ENCODE measurements around the gene TMEM161B.
A peak's percentile ranks its signal among the peaks of the same experiment; 100 is the strongest.
"Not testable (repeated sequence)": the region's sequence is repeated elsewhere in the genome, so short reads cannot be mapped to it uniquely, and the experiment has no call there.

TMEM161B gene

DNA sequence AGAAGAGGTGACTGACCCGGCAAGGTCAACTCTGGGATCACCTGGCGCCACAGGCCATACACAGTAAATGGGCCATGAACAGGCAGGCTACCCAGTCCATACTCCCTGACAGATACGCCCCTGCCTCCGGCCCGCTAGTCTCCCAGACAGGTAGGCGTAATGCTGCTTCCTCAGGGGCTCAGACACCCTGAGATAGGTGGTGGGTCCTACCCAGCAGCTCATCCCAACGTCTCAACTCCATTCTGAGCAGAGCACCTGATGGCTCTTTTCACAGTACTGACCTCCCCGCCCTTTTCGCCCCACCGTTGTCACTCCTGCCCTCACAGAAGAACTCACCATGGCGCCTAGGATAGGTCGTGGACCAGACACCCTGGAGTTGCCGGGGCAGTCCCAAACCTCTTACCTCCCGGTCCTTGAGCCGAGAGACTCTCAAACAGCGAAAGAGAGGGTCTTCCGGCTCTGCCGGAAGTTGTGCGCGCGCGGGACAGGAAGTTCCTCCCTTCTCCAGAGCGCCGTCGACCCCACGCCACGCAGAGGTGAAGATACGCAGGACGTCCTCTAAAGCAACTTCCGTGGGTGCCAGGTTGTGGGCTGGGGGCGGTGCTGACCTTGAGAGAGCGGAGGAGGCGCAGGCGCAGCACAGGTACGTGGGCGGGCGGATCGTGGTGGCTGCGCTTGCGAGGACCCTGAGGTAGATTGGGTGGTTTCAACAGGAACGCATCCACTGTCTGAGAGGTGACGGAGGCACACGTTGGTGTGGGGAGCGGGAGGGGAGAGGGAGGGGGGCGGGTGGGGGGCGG lies at the start of gene TMEM161B:
Gene TMEM161B, minus strand, starts transcription at position 461 of the 800 bp plus-strand sequence. Its CDS starts 122 bp downstream, at position 339.
- peak; percentile 83 for DNase-seq (ENCODE audit: low spot score)

DNA sequence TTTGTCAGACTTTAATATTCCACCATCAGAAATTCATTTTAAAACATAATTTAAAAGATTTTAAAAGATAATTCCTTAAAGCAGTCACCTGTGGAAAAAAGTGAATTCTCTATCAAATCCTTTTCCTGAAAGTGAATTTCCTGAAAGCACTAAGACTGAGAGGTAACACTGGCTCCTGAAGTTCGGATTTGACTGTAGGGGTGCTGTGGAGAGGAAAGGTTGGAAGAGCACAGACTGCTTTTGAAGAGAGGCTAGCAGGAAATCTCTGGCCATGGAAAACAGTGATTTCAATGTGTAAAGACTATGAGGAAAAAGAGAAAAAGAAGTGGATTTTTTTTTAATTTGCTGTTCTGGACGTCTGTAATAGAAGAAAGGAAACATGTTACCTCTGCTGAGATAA lies 35.7 kb upstream of the TMEM161B start:
- peak; percentile 46 for DNase-seq (ENCODE audit: low spot score)

DNA sequence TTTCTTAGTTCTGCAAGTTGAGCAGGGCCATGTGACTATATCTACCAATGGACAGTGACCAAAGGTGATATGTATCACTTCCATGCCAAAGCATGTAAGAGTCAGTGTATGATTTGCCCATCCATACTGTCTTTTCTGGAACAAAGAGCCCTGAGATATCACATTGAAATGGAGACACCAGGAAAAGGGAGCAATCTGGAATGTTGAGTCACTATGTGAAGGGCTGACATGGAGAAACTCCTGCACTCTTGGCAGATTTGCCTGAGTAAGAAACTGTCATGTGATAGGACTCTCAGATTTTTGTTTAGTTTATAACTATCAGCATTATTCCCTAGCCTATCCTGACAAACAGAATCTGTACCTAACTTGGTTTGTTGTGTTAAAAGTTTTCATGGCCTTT lies 29.8 kb upstream of the TMEM161B start:
- no peak for DNase-seq (ENCODE audit: low spot score)

DNA sequence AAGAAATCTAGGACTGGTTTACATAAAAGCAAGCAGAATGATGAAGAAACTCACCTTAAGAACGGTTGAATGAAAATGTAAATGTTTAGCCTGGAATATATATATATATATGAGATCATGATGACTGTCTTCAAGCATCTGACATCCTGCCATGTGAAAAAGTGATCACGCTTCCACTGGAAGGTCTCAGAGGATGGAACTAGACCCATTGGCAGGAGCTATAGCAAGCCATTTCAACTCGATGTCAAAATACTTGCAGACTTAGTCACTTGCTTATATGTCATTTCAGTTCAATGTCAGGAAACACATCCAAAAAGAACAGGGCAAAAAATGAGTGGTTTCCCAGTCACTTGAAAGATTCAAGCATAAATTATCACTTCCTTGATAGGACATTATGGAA lies 22.2 kb upstream of the TMEM161B start:
- DNase-seq (ENCODE audit: low spot score): no peak

DNA sequence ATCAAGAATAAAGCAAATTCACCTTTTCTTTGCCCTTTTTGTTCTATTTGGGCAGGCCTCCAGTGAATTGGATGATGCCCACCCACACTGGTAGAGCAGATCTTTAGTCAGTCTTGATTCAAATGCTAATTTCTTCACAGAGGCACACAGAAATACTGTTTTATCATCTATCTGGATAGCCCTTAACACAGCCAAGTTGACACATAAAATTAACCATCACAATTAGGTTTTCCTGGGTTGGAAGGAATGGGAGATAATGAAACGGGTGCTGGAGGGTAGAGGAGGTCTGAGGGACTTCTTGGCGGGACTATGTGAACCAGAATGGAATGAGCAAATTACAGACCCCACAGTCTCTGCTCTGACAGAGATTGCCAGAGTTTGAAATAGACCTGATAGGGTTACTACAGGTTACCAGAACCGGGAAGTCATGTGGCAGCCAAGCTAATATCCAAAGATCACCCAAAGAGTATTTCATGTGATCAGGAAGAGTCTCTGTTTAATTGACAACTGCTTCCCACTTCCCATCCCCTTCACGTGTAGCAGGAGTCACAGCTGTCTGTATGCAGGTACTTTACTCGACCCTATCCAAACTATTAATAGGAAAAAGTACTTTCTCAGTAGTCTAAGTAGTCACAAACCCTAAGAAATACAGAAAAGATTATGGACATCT lies 20.0 kb upstream of the TMEM161B start:
- no peak for DNase-seq (ENCODE audit: low spot score)

DNA sequence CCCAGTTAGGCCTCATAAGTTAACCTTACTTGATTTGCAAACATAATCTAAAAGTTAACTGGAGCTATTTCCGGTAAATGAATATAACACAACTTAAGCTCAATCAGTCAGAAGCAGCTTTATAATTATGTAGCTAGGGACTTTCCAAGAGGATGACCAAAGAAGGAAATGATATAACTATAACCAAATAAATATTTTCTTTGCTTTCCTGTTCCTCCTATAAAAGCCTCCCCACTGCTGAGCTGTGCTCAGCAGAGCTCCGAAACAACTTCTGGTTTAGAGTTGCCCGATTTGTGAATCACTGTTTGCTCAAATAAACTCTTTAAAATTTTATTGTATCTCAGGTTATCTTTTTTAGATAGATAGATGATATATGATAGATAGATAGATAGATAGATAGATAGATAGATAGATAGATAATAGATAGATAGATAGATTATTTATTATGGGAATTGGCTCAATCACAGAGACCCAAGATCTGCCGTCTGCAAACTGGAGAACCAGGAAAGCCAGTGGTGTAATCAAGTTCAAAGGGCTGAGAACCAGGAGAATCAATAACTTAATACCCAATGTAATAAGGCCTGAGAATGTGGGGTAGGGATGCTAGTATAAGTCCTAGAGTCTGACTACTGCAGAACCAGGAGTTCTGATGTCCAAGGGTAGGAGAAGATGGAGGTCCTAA lies 19.3 kb upstream of the TMEM161B start:
- DNase-seq (ENCODE audit: low spot score): no peak

DNA sequence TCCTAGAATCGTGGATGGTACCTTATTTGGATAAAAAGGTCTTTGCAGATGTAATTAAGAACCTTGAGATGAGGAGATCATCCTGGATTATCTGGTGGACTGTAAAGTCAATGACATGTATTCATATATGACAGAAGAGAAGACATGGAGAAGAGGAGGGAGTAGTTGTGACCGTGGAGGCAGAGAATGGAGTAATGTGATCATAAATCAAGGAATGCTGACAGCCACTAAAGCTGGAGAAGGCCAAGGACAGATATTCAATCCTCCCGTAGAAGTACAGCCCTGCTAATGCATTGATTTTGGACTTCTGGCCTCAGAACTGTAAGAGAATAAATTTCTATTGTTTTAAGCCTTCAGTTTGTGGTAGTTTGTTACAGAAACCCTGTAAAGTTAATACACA lies 18.7 kb upstream of the TMEM161B start:
- no peak for DNase-seq (ENCODE audit: low spot score)

DNA sequence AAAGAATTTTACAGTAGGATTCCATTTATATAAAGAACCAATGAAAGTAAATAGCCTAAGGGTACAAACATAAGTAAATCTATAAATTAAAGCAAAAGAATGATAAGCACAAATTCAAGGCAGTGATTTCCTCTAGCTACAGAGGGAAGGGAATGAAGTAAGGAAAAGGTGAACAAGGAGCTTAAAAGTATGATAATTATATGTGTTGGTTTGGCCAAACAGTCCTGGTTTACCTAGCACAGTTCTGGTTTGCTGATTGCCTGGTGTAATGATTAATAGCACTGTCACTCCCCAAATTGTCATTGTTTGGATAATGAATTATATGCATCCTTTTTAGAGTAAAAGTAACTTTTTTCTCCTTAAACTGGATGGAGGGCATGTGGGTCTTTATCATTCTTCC lies 15.0 kb upstream of the TMEM161B start:
- no peak for DNase-seq (ENCODE audit: low spot score)

DNA sequence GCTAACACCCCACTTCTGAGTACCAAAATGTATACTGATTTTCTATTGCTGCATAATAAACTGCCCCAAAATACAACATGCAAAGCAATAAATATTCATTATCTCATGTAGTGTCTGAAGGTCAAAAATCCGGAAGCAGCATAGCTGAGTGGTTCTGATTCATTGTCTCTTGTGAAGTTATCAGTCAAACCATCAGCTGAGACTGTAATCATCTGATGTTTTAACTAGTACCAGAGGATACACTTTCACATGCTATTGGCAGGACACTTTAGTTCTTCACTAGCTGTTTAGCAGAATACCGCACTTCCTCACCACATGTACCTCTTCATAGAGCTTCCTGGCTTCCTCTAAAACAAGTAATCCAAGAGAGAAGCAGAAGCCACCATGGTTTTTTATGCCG lies 12.7 kb upstream of the TMEM161B start:
- DNase-seq (ENCODE audit: low spot score): no peak

DNA sequence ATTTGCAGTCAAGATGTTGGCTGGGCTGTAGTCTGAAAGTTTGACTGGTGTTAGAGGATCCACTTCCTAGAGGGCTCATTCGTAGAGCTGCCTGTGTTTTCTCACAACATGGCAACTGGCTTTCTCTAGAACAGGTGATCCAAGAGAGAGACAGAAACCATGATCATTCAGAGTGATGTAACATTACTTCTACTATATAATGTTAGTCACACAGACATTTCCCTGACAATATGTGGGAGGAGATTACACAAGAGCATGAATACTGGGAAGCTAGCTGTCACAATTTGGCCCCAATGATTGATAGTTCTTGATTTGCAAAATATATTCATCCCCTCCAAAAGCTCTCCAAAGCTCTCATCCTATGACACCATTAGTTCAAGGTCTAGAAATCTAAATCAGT lies 10.9 kb upstream of the TMEM161B start:
- DNase-seq (ENCODE audit: low spot score): no peak

DNA sequence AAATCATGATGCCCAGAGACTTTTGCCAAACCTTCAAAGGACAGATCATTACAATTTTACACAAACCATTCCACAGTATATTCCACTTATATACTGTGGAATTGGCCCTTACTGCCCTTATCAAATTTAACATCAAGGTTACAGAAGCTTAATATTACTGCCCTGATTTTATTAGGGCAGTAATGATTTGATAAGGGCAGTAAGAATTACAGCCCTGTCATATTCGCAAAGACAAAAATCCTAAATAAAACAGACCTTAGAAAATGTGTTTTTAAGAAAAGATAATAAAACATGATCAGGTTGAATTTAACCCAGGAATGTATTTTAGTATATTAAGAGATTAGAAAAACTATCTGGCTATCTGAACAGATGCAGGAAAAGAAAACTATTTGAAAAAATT lies 7.7 kb upstream of the TMEM161B start:
- no peak for DNase-seq (ENCODE audit: low spot score)

DNA sequence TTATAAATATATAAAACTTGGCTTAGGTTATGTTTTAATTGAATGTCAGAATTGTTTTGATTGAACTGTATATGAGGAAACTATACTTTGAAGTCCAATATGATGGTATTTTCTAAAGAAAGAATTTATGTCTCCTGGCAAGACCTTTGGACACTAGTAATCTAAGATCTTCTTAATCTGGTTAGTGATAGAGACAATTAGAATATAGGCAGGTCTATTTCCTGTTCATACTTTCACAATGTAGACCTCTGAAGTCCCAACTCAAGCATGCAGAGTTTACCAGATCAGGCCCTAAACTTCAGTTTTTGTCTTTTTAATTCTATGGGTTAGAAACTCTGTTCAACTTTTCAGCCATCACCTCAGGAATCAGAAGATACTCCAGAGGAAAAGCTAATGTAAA lies 6.9 kb upstream of the TMEM161B start:
- DNase-seq (ENCODE audit: low spot score): no peak

DNA sequence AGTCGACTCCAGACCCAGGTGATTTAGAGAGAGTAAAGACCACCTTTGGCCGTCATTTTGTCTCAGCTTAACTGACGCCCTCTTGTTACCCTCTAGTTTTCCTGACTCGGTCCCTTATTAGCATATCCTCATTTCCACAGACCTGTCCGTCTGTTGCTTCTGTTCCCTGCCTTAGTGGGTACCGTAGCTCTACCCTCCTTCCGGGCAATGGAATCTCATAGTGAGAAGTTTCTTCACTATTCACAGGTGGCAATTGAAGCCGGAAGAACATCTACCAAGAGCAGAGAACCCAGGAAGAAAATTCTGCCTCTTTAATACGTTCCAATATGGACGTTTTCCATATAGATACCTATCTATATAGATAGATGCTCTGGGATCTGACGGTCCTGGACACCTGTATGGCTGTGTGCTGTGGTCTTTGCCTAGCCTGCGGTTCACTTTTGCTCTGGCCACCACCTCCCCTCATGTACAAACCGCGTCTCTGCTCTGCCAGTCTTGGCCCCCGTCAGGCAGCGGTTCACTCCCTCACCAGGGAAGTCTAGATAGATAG lies 652 bp upstream of the TMEM161B start:
- no peak for DNase-seq (ENCODE audit: low spot score)

DNA sequence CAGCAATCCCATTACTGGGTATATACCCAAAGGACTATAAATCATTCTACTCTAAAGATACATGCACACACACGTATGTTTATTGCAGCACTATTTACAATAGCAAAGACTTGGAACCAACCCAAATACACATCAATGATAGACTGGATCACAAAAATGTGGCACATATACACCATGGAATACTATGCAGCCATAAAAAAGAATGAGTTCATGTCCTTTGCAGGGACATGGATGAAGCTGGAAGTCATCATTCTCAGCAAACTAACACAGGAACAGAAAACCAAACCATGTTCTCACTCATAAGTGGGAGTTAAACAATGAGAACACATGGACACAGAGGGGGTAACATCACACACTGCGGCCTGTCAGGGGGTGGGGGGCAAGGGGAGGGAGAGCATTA lies 4.1 kb downstream of the TMEM161B start:
- DNase-seq (ENCODE audit: low spot score): not testable (repeated sequence)

DNA sequence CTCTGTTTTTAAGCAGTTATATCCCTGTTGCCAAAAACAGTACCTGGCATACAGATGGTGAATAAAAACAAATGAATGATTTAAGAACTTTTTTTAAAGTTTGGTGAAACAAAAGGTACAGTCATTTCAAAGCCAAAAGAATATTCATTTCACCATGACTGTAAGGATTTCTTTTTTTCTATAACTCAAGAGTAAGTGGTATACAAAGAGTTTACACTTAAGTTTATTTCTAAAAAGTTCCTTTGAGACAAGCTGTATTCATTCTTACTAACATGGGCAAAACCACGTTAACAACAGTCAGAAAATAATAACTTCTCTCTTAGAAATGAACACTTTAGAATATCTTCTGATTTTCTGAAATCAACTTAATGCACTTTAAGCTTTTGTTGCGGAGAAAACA lies 5.3 kb downstream of the TMEM161B start:
- DNase-seq (ENCODE audit: low spot score): no peak

DNA sequence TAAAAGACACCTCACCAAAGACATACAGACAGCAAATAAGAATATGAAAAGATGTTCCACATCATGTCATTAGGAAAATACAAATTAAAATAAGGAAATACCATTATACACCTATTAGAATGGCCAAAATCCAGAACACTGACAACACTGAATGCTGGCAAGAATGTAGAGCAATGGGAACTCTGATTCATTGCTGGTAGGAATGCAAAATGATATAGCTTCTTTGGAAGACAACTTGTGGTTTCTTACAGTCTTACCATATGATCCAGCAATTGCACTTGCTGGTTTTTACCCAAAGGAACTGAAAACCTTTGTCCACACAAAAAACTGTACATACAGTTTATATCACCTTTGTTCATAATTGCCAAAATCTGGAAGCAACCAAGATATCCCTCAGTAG lies 6.5 kb downstream of the TMEM161B start:
- DNase-seq (ENCODE audit: low spot score): no peak

DNA sequence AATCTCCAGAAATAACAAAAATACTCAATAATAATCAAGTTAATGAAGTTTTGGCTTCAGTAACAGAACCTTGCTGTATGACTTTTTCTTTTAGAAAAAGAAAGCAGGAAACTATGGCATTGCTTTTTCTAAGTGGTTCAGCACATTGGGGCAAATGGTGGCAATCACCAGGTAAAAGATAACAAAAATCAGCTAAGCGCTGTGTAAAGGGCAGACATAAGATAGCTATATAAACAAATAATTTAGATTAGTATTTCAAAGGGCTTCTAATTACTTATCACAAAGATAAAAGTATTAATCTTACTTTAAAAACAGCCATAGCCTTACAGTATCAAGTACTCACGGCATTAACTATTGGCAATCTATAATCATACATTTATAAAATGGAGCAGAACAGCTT lies 10.0 kb downstream of the TMEM161B start:
- no peak for DNase-seq (ENCODE audit: low spot score)

DNA sequence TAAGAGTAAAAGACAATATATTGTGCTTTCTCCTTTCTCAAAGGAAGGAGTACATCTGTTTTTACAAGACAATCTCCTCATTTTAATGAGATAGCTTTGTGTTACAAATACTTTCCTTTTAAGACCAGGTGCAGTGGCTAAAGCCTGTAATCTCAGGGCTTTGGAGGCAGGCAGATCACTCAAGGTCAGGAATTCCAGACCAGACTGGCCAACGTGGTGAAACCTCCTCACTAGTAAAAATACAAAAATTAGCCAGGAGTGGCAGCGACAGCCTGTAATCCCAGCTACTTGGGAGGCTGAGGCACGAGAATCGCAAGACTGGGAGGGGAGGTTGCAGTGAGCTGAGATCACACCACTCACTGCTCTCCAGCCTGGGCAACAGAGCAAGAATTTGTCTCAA lies 11.8 kb downstream of the TMEM161B start:
- peak; percentile 4 for DNase-seq (ENCODE audit: low spot score)

DNA sequence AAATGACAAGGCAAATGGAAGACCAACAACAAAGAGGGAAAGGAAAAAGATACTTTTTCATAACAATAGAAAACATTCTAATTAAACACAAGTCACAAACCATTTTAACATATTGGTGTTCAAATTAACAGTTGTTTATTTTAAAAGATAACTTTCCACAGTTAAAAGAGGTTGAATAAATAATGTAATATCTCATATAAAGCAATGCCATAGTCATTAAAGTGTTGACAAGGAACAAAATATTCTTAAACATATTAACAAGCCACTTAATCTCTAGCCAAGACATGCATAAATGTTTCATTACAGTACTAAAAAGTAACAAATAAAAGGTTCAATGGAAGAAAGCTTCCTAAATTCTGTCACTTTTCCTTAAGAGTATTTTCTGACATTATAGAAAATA lies 12.6 kb downstream of the TMEM161B start:
- DNase-seq (ENCODE audit: low spot score): no peak

DNA sequence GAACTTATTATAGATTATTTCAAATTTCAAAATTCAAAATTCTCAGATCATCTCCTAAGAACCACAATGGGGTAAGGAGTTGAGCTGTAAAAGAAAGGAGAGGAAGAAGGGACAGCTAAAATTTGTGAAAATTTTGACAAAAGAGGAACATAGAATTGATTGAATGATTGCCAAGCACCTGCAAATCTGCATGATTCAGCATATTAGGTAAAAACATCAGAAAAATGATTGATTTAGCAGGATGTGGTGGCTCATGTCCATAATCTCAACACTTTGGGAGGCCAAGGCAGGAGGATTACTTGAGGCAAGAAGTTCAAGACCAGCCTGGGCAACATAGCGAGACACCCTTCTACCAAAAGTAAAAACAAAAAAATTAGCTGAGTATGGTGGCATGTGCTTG lies 14.3 kb downstream of the TMEM161B start:
- DNase-seq (ENCODE audit: low spot score): no peak

DNA sequence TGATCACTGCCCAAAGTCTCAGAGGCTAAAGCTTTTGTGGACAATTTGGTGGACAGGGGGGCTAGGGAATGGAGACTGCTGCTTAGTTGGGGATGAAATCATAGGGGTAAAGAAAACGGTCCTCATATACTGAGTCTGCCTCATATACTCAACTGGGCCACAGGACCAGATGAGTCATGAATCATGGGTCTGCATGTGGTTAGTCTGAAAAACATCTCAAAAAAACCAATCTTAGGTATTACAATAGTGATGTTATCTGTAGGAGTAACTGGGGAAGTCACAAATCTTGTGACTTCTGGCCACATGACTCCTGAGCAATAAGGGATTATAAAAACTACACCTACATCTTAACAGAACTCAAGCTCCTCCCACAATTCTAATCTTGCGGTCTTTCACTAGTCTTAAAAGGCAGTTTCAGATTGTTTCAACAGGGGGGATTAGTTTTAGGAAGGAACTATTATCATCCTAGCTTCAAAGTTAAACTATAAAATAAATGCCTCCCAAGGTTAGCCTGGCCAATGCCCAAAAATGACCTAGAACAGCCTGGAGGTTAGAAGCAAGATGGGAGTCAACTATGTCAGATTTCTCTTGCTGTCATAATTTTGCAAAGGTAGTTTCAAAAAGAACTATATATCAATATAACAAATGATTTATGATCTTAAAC lies 17.5 kb downstream of the TMEM161B start:
- no peak for DNase-seq (ENCODE audit: low spot score)

DNA sequence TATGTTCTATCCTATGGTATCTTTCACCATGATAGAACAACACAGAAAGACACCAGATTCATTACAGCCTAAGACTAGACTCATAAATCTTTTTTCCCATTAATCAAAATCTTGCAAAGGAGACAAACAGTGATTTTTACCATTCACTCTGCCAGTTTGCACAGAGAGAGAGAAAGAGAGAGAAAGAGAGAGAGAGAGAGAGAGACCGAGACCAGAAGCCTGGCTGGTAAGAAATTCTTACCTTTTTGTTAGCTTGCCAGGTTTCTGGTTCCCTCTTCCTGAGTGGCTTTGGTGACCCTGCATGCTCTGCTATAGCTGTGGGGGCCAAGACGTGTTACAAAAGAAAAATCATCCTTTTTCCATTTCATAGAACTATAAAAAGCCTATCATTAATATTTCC lies 18.6 kb downstream of the TMEM161B start:
- no peak for DNase-seq (ENCODE audit: low spot score)
